Activated CD4-positive, alpha-beta T cell treated with anti-CD3 and anti-CD28 coated beads for 4 hours (primary cell): Measurements from ENCODE around the gene CEACAM4.
"Not testable (repeated sequence)": the region's sequence is repeated elsewhere in the genome, so short reads cannot be mapped to it uniquely, and the experiment has no call there.

Source experiments
- DNase-seq, 2 donors: peaks; one replicate each; pipeline ENCODE4 v3.0.0-alpha.2; 2020

Gene CEACAM4

GRCh38 chr19:41626877-41627276 lies at the start of gene CEACAM4:
Gene CEACAM4, minus strand, starts transcription at chr19:41627074. Its CDS starts 111 bp downstream, at chr19:41626963.
- DNase-seq: no peak

- no peak for DNase-seq
These were observed 44.6 kb upstream of the CEACAM4 start for GRCh38 chr19:41671486-41671885.

- no peak for DNase-seq
These were observed 43.9 kb upstream of the CEACAM4 start for GRCh38 chr19:41670755-41671154.

GRCh38 chr19:41668315-41668714 lies 41.4 kb upstream of the CEACAM4 start:
- DNase-seq: no peak

GRCh38 chr19:41666075-41666474 lies 39.2 kb upstream of the CEACAM4 start:
- no peak for DNase-seq

- no peak for DNase-seq
These were observed 30.3 kb upstream of the CEACAM4 start for GRCh38 chr19:41657157-41657556.

GRCh38 chr19:41656756-41657155 lies 29.9 kb upstream of the CEACAM4 start:
- DNase-seq: not testable (repeated sequence)

- DNase-seq: no peak
These were observed 25.4 kb upstream of the CEACAM4 start for GRCh38 chr19:41652250-41652649.

- DNase-seq: no peak
These were observed 23.0 kb upstream of the CEACAM4 start for GRCh38 chr19:41649827-41650226.

- peak in 1 of 2 donors; percentile 35 for DNase-seq
These were observed 19.8 kb upstream of the CEACAM4 start for GRCh38 chr19:41646589-41647204.

- peak; percentile 62 to 76 for DNase-seq
These were observed 15.1 kb upstream of the CEACAM4 start for GRCh38 chr19:41641879-41642485.

- no peak for DNase-seq
These were observed 11.8 kb upstream of the CEACAM4 start for GRCh38 chr19:41638641-41639081.

GRCh38 chr19:41637484-41637883 lies 10.6 kb upstream of the CEACAM4 start:
- DNase-seq: no peak

- DNase-seq: no peak
These were observed 1.2 kb upstream of the CEACAM4 start for GRCh38 chr19:41627966-41628675.

GRCh38 chr19:41626278-41626677 lies 596 bp downstream of the CEACAM4 start:
- no peak for DNase-seq

GRCh38 chr19:41624937-41625336 lies 1.9 kb downstream of the CEACAM4 start:
- DNase-seq: no peak

- DNase-seq: no peak
These were observed 2.4 kb downstream of the CEACAM4 start for GRCh38 chr19:41624515-41624914.

- DNase-seq: no peak
These were observed 3.5 kb downstream of the CEACAM4 start for GRCh38 chr19:41623360-41623759.

- no peak for DNase-seq
These were observed 5.2 kb downstream of the CEACAM4 start for GRCh38 chr19:41621654-41622053.

GRCh38 chr19:41621226-41621625 lies 5.6 kb downstream of the CEACAM4 start:
- DNase-seq: no peak

GRCh38 chr19:41620171-41620570 lies 6.7 kb downstream of the CEACAM4 start:
- DNase-seq: no peak

- no peak for DNase-seq
These were observed 7.8 kb downstream of the CEACAM4 start for GRCh38 chr19:41619018-41619556.

GRCh38 chr19:41617941-41618730 lies 8.7 kb downstream of the CEACAM4 start:
- DNase-seq: no peak
